NCI-H226 (cell line): ENCODE data around the gene RSKR.
"Not testable (repeated sequence)": the region's sequence is repeated elsewhere in the genome, so short reads cannot be mapped to it uniquely, and the experiment has no call there.

ENCODE experiments used
- DNase-seq: peaks from one replicate; pipeline ENCODE4 v3.0.0-alpha.2; 2015

RSKR gene

GRCh38 chr17:28576758-28577465 is 37.1 kb downstream of the RSKR start, which contains the start of gene ALDOC:
Gene ALDOC, minus strand, starts transcription at chr17:28576895. Its CDS starts 1,363 bp downstream, at chr17:28575532.
- peak; percentile 87 for DNase-seq

- DNase-seq: not testable (repeated sequence)
Observed at GRCh38 chr17:28576016-28576415, 38.0 kb downstream of the RSKR start.

GRCh38 chr17:28575126-28575795 is 38.7 kb downstream of the RSKR start:
- DNase-seq: no peak

- no peak for DNase-seq
Observed at GRCh38 chr17:28574526-28574925, 39.5 kb downstream of the RSKR start.

GRCh38 chr17:28573966-28574480 is 40.0 kb downstream of the RSKR start:
- no peak for DNase-seq

- DNase-seq: no peak
Observed at GRCh38 chr17:28573521-28573920, 40.5 kb downstream of the RSKR start.

- DNase-seq: no peak
Observed at GRCh38 chr17:28573040-28573380, 41.0 kb downstream of the RSKR start.

- no peak for DNase-seq
Observed at GRCh38 chr17:28572259-28573039, 41.5 kb downstream of the RSKR start.

- DNase-seq: peak; percentile 91
Observed at GRCh38 chr17:28571361-28572122, 42.4 kb downstream of the RSKR start, which contains the start of gene PIGS. Gene PIGS, minus strand, starts transcription at chr17:28571524. Its CDS starts 28 bp downstream, at chr17:28571496.

GRCh38 chr17:28570716-28571360 is 43.1 kb downstream of the RSKR start:
- no peak for DNase-seq

GRCh38 chr17:28569446-28569845 is 44.5 kb downstream of the RSKR start:
- DNase-seq: no peak

GRCh38 chr17:28567604-28568003 is 46.4 kb downstream of the RSKR start:
- DNase-seq: no peak

GRCh38 chr17:28563475-28563874 is 50.5 kb downstream of the RSKR start:
- DNase-seq: peak; percentile 78
